GM12878 (cell line): ENCODE results near the gene PARVA. TPM values are rescaled to one million over a fixed set of nuclear protein-coding genes. Genes with fewer than 3 reads are reported as not detected.

Source experiments
- ATAC-seq: fragments of 200-7000 bp; cut with Tn5 transposase; 3 replicates; pipeline ENCODE4 v1.9.1; 2020; ENCODE audit warnings: mild to moderate bottlenecking, moderate library complexity
- BruUV-seq: library from RNA; stranded (reverse); fragments of 400-500 nt; replicated peaks from 2 replicates; lab custom pipeline; 2021; lab: Mats Ljungman, UMichigan
- CTCF ChIA-PET: fragments of 300-600 bp; sonication (Branson Sonifier 250); formaldehyde crosslinking; extraction: SDS; loops from one replicate; lab custom pipeline; 2021; ENCODE audit warnings: inconsistent platforms; lab: Yijun Ruan, JAX
- POLR2A ChIA-PET: fragments of 350-600 bp; formaldehyde crosslinking; extraction: SDS; loops from one replicate; lab custom pipeline; 2021; ENCODE audit warnings: inconsistent platforms; lab: Charles Lee
- RAD21 ChIA-PET: fragments of 300-600 bp; sonication (Branson Sonifier 250); formaldehyde crosslinking; loops from one replicate; lab custom pipeline; 2023; ENCODE audit warnings: antibody characterized with exemption; ENCODE audit not compliant: unreplicated experiment; lab: Charles Lee
- SMC1A ChIA-PET: fragments of 300-600 bp; sonication (Branson Sonifier 250); formaldehyde crosslinking; loops from one replicate; lab custom pipeline; 2023; ENCODE audit not compliant: unreplicated experiment, uncharacterized antibody; lab: Charles Lee
- DNase-seq: peaks from one replicate; pipeline ENCODE4 v3.0.0-alpha.2; 2011; ENCODE audit warnings: low read depth, low spot score
- FAIRE-seq: peaks from 3 replicates; lab custom pipeline; 2011; peaks lifted over from hg19 to GRCh38; lab: Jason Lieb, UNC
- H2AFZ ChIP-seq: 2 replicates; pipeline ENCODE4 v1.6.0; 2011; ENCODE audit warnings: low read depth, low read length, control low read depth; ENCODE audit not compliant: control insufficient read depth
- H3K27ac ChIP-seq: 2 replicates; pipeline ENCODE4 v1.5.1; 2011; ENCODE audit warnings: control low read depth; ENCODE audit not compliant: control insufficient read depth, insufficient read depth
- H3K27me3 ChIP-seq, 2 experiments: replicated peaks in 1 of 2; 2 replicates each; pipeline versions ENCODE4 v1.6.0 to v1.6.1; 2011; ENCODE audit warnings: low read length in 1 of 2; ENCODE audit not compliant: control insufficient read depth in 2 of 2, insufficient read depth in 2 of 2
- H3K36me3 ChIP-seq, 2 experiments: 2 replicates each; pipeline ENCODE4 v1.5.1; 2011; ENCODE audit warnings: low read length in 1 of 2; ENCODE audit not compliant: control insufficient read depth in 2 of 2, insufficient read depth in 2 of 2
- H3K4me1 ChIP-seq: 2 replicates; pipeline ENCODE4 v1.6.1; 2011; ENCODE audit warnings: mild to moderate bottlenecking, low read length, moderate library complexity, mixed read lengths; ENCODE audit not compliant: control insufficient read depth, insufficient read depth
- H3K4me2 ChIP-seq: 2 replicates; pipeline ENCODE4 v1.6.0; 2011; ENCODE audit warnings: control low read depth; ENCODE audit not compliant: control insufficient read depth, insufficient read depth
- H3K4me3 ChIP-seq: fragments of 200-600 bp; sonication (generic); 2 replicates; pipeline ENCODE4 v1.5.1; 2016
- H3K79me2 ChIP-seq: 2 replicates; pipeline ENCODE4 v1.6.0; 2011; ENCODE audit warnings: low read length; ENCODE audit not compliant: control insufficient read depth, insufficient read depth
- H3K9ac ChIP-seq: 2 replicates; pipeline ENCODE4 v1.8.0; 2011; ENCODE audit warnings: low read length, control low read depth, mixed read lengths; ENCODE audit not compliant: control insufficient read depth, insufficient read depth
- H3K9me3 ChIP-seq: replicated peaks from 3 replicates; pipeline ENCODE4 v1.5.1; 2011; ENCODE audit warnings: mild to moderate bottlenecking, low read length; ENCODE audit not compliant: control insufficient read depth, insufficient read depth
- H4K20me1 ChIP-seq: 2 replicates; pipeline ENCODE4 v1.6.0; 2011; ENCODE audit not compliant: control insufficient read depth, insufficient read depth
- BRCA1 ChIP-seq: IDR thresholded peaks from 2 replicates; pipeline ENCODE4 v1.6.1; 2011; ENCODE audit warnings: low read depth, low read length, improper control_type of control experiment
- MAX ChIP-seq: IDR thresholded peaks from 2 replicates; pipeline ENCODE4 v1.6.1; 2012; ENCODE audit warnings: low read depth, low read length, improper control_type of control experiment
- MYC ChIP-seq: IDR thresholded peaks from 2 replicates; pipeline ENCODE4 v1.6.1; 2011; ENCODE audit warnings: mild to moderate bottlenecking, low read length, moderate library complexity, inconsistent platforms; ENCODE audit not compliant: insufficient read depth, insufficient replicate concordance, insufficient read length, severe bottlenecking
- NKRF ChIP-seq: fragments of 450-650 bp; conservative IDR thresholded peaks from 2 replicates; pipeline ENCODE4 v1.6.1; 2017; ENCODE audit warnings: mild to moderate bottlenecking, moderate library complexity
- RB1 ChIP-seq: fragments of 450-650 bp; formaldehyde crosslinking; IDR thresholded peaks from 2 replicates; pipeline ENCODE4 v1.6.1; 2017; ENCODE audit warnings: mild to moderate bottlenecking, borderline replicate concordance
- SMAD1 ChIP-seq: fragments of 450-650 bp; IDR thresholded peaks from 2 replicates; pipeline ENCODE4 v1.6.1; 2018; ENCODE audit warnings: mild to moderate bottlenecking, low read depth; ENCODE audit not compliant: partially characterized antibody
- STAT1 ChIP-seq: fragments of 450-650 bp; conservative IDR thresholded peaks from 2 replicates; pipeline ENCODE4 v1.6.1; 2014; ENCODE audit warnings: antibody characterized with exemption, mild to moderate bottlenecking
- YY1 ChIP-seq: IDR thresholded peaks from 2 replicates; pipeline ENCODE4 v1.6.1; 2011; ENCODE audit warnings: low read depth, mild to moderate bottlenecking, low read length
- ZBTB40 ChIP-seq: fragments of 450-650 bp; IDR thresholded peaks from 2 replicates; pipeline ENCODE4 v1.6.1; 2016; ENCODE audit warnings: mild to moderate bottlenecking, moderate library complexity, borderline replicate concordance
- WGBS: methylation state at CpG from one replicate; pipeline ENCODE4 v1.1.6; 2016; ENCODE audit warnings: low lambda C conversion rate; ENCODE audit not compliant: insufficient replicate concordance, insufficient coverage; ENCODE audit errors: missing lambda C conversion rate; 5-methylcytosine and 5-hydroxymethylcytosine counted together
- in situ Hi-C: fragments of 300-500 bp; cut with MboI; formaldehyde crosslinking; loops from 9 replicates; pipeline ENCODE4 v1.14.3; 2018; ENCODE audit warnings: mixed read lengths
- intact Hi-C: fragments of 100-400 bp; cut with micrococcal nuclease; formaldehyde crosslinking; loops from one replicate; pipeline ENCODE4 v1.14.2; 2022; ENCODE audit not compliant: unreplicated experiment
- polyA plus RNA-seq, 11 experiments: library from polyadenylated mRNA; depleted of rRNA in 4 of 11; unstranded in 6 of 11; stranded (reverse) in 5 of 11; fragments of >200 nt; fragmentation: Nextera tagmentation in 4 of 11; fragmentation: Illumina TruSeq in 1 of 11; extraction: Ambion mirVana in 4 of 11; extraction: Trizol in 1 of 11; gene quantifications; 1 replicate in 1 of 11; 2 replicates in 10 of 11; pipeline versions ENCODE4 v1.2.1 to v1.2.3, GENCODE V29; 2011 to 2016; ENCODE audit warnings: inconsistent platforms in 2 of 11, missing spikeins in 2 of 11, low read depth in 1 of 11
- total RNA-seq, 4 experiments: library from RNA; depleted of rRNA in 3 of 4; stranded (reverse); fragments of >200 nt in 3 of 4; fragmentation: Illumina TruSeq in 1 of 4; extraction: Trizol in 1 of 4; gene quantifications; 2 replicates each; pipeline versions ENCODE4 v1.2.1 to v1.2.3, GENCODE V29; 2013 to 2021

The PARVA gene
- total and polyA plus RNA-seq, 10 of the 15 experiments (the other 5 are each of a cell fraction or from before 2014, with no cell fraction given) = 0.01 to 0.44 (median 0.03) TPM; not detected in 7

- TF ChIP-seq ZBTB40 = no peak
- TF ChIP-seq, all 136 proteins: peak for 0
Measured at GRCh38 chr11:12402691-12403120, 25.3 kb downstream of the PARVA start (continued).

- Histone ChIP-seq H3K4me1 (no peaks in the 10 kb centered on the region), H3K36me3 (no peaks in the 10 kb centered on the region), H3K4me3 (no peak overlapping the region), H3K27me3 (no peaks in the 10 kb centered on the region), H4K20me1 (no peaks in the 10 kb centered on the region), H3K79me2 (no peaks in the 10 kb centered on the region), H3K9me3 (no peaks in the 10 kb centered on the region), H3K27ac (no peak overlapping the region), H3K4me2 (no peak overlapping the region), H3K9ac (no peak overlapping the region), H2AFZ (no peak overlapping the region)
- in situ Hi-C loops (no loop called here), intact Hi-C loops (no loop called here)
- SMC1A ChIA-PET = no interaction called here
- DNase-seq = no peak
- CTCF ChIA-PET = interaction anchor here (0.5 to 1.3 kb wide), 2 partner anchors 72 to 486 kb away, joined by 3 read pairs; no protein-coding TSS in a partner anchor
- WGBS = 64% methylated on average over 3 of the region's 3 CpGs
- no peak for ATAC-seq
- no peak for FAIRE-seq
- POLR2A ChIA-PET = no interaction called here
- BruUV-seq = no TSS peak
- RAD21 ChIA-PET = no interaction called here
- TF ChIP-seq RB1 = no peak
- no peak for TF ChIP-seq YY1
- no peak for TF ChIP-seq BRCA1
- no peak for TF ChIP-seq SMAD1
- TF ChIP-seq NKRF = no peak
- no peak for TF ChIP-seq MYC
- TF ChIP-seq MAX = no peak
- no peak for TF ChIP-seq STAT1
Measured at GRCh38 chr11:12403122-12403996, 26.0 kb downstream of the PARVA start.
